Sigmoid colon (tissue), 4 donors: ENCODE data around the gene FERD3L.

Experiments used
- CTCF ChIP-seq, 4 experiments: fragments of 450-650 bp in 3 of 4; fragments of 200-600 bp in 1 of 4; IDR thresholded peaks; one replicate each; pipeline ENCODE4 v1.5.1; 2016 to 2019; ENCODE audit warnings: antibody characterized with exemption in 4 of 4, mild to moderate bottlenecking in 3 of 4, moderate library complexity in 2 of 4
- EP300 ChIP-seq, 4 donors: sonication (generic); formaldehyde crosslinking; IDR thresholded peaks; one replicate each; pipeline ENCODE4 v1.6.1; 2017; ENCODE audit warnings: antibody characterized with exemption in 4 of 4
- POLR2A ChIP-seq, 2 donors: fragments of 450-650 bp; IDR thresholded peaks; one replicate each; pipeline ENCODE4 v1.6.1; 2016; ENCODE audit warnings: antibody characterized with exemption in 2 of 2, mild to moderate bottlenecking in 2 of 2, moderate library complexity in 2 of 2
- POLR2AphosphoS5 ChIP-seq, 4 donors: sonication (generic); formaldehyde crosslinking; IDR thresholded peaks; one replicate each; pipeline ENCODE4 v1.6.1; 2017; ENCODE audit warnings: antibody characterized with exemption in 4 of 4

GRCh38 chr7:19104811-19105210 is 40.4 kb downstream of the FERD3L start:
- TF ChIP-seq EP300 (IDR thresholded peaks at IDR 0.05) (no peak), POLR2A (IDR thresholded peaks at IDR 0.05) (no peak), CTCF (IDR thresholded peaks at IDR 0.05) (no peak), POLR2AphosphoS5 (IDR thresholded peaks at IDR 0.05) (no peak)
